GM18870 (cell line): ENCODE results near the gene PLCE1.
"Not testable (repeated sequence)": the region's sequence is repeated elsewhere in the genome, so short reads cannot be mapped to it uniquely, and the experiment has no call there.

Experiments
- ATAC-seq: cut with Tn5 transposase; IDR thresholded peaks from one replicate; pipeline ENCODE4 v1.9.1; 2021; ENCODE audit warnings: moderate library complexity; ENCODE audit not compliant: unreplicated experiment

PLCE1 gene

GRCh38 chr10:93993782-93994437 lies at the start of gene PLCE1:
Gene PLCE1, plus strand, starts transcription at chr10:93993931. Its CDS starts 37,116 bp downstream, at chr10:94031047.
- no peak for ATAC-seq

GRCh38 chr10:93945819-93946218 lies 47.9 kb upstream of the PLCE1 start:
- no peak for ATAC-seq

GRCh38 chr10:93947055-93947454 lies 46.7 kb upstream of the PLCE1 start:
- no peak for ATAC-seq

GRCh38 chr10:93947524-93947923 lies 46.2 kb upstream of the PLCE1 start:
- no peak for ATAC-seq

- no peak for ATAC-seq
Observed at GRCh38 chr10:93951905-93952304, 41.8 kb upstream of the PLCE1 start.

- no peak for ATAC-seq
Observed at GRCh38 chr10:93954299-93954698, 39.4 kb upstream of the PLCE1 start.

- ATAC-seq, result no peak
Observed at GRCh38 chr10:93954726-93955363, 38.9 kb upstream of the PLCE1 start.

- no peak for ATAC-seq
Observed at GRCh38 chr10:93958834-93959233, 34.9 kb upstream of the PLCE1 start.

- ATAC-seq, result not testable (repeated sequence)
Observed at GRCh38 chr10:93960988-93961387, 32.7 kb upstream of the PLCE1 start.

GRCh38 chr10:93962973-93963372 lies 30.8 kb upstream of the PLCE1 start:
- ATAC-seq, result no peak

- ATAC-seq, result no peak
Observed at GRCh38 chr10:93963434-93963833, 30.3 kb upstream of the PLCE1 start.

- ATAC-seq, result no peak
Observed at GRCh38 chr10:93965911-93966310, 27.8 kb upstream of the PLCE1 start.

- ATAC-seq, result no peak
Observed at GRCh38 chr10:93967756-93968155, 26.0 kb upstream of the PLCE1 start.

GRCh38 chr10:93968540-93968945 lies 25.2 kb upstream of the PLCE1 start:
- ATAC-seq, result no peak

- not testable (repeated sequence) for ATAC-seq
Observed at GRCh38 chr10:93970433-93971010, 23.2 kb upstream of the PLCE1 start.

- ATAC-seq, result no peak
Observed at GRCh38 chr10:93973748-93974445, 19.8 kb upstream of the PLCE1 start.

GRCh38 chr10:93977442-93977841 lies 16.3 kb upstream of the PLCE1 start:
- no peak for ATAC-seq

GRCh38 chr10:93980486-93980885 lies 13.2 kb upstream of the PLCE1 start:
- no peak for ATAC-seq

- ATAC-seq, result no peak
Observed at GRCh38 chr10:93991114-93991513, 2.6 kb upstream of the PLCE1 start.

- ATAC-seq, result no peak
Observed at GRCh38 chr10:93991596-93992284, 2.0 kb upstream of the PLCE1 start.

- ATAC-seq, result no peak
Observed at GRCh38 chr10:93992400-93993030, 1.2 kb upstream of the PLCE1 start.
